Left lung (tissue), 10 donors: ENCODE data around the gene CMPK2. TPM values are rescaled to one million over a fixed set of nuclear protein-coding genes. Genes with fewer than 3 reads are reported as not detected.

ENCODE experiments used
- ATAC-seq: fragments of 200-7000 bp; cut with Tn5 transposase; one replicate; pipeline ENCODE4 v1.9.1; 2020; ENCODE audit warnings: moderate library complexity
- DNase-seq, 4 donors: peaks; one replicate each; pipeline ENCODE4 v3.0.0-alpha.2; 2013 to 2020
- H3K27ac ChIP-seq, 2 donors: fragments of 200-600 bp; sonication (generic) in 1 of 2; one replicate each; pipeline versions ENCODE4 v1.5.0 to v1.8.0; 2020 to 2021
- H3K27me3 ChIP-seq, 2 donors: fragments of 200-600 bp; sonication (generic) in 1 of 2; one replicate each; pipeline versions ENCODE4 v1.5.0 to v1.8.0; 2020 to 2021
- H3K36me3 ChIP-seq, 2 donors: fragments of 200-600 bp; sonication (generic) in 1 of 2; one replicate each; pipeline versions ENCODE4 v1.5.0 to v1.8.0; 2020 to 2021
- H3K4me1 ChIP-seq, 2 donors: fragments of 200-600 bp; one replicate each; pipeline ENCODE4 v1.8.0; 2021
- H3K4me3 ChIP-seq, 2 donors: fragments of 200-600 bp; sonication (generic) in 1 of 2; one replicate each; pipeline versions ENCODE4 v1.5.0 to v1.8.0; 2020 to 2021; ENCODE audit warnings: mild to moderate bottlenecking in 1 of 2
- H3K9me3 ChIP-seq, 2 donors: fragments of 200-600 bp; sonication (generic) in 1 of 2; one replicate each; pipeline versions ENCODE4 v1.5.0 to v1.8.0; 2020 to 2021
- intact Hi-C, 2 donors: fragments of 100-400 bp; cut with DNase I; formaldehyde crosslinking; loops; one replicate each; pipeline versions ENCODE4 v1.11.2 to v1.14.2; 2022
- polyA plus RNA-seq, 6 donors: library from polyadenylated mRNA; unstranded; fragments of 120-200 nt; gene quantifications; one replicate each; pipeline ENCODE4 v1.2.1, GENCODE V29; 2013; ENCODE audit not compliant: insufficient read length in 6 of 6
- total RNA-seq, 2 donors: library from RNA; stranded (reverse); fragmentation: NEBNext Ultra II Directional; extraction: Animal tissue kit (Norgen Biotek cat#: 25700); gene quantifications; one replicate each; pipeline ENCODE4 v1.2.1, GENCODE V29; 2021
- TF ChIP-seq, protein P1 (sequence below), 2 donors: fragments of 200-600 bp; sonication (generic) in 1 of 2; IDR thresholded peaks; one replicate each; pipeline versions ENCODE4 v1.5.0 to v1.8.0; 2021; ENCODE audit warnings: antibody characterized with exemption in 2 of 2
- donor health status: DM: no; HTN: yes; CAD: no.
- donor health status: DM: no; HTN: no; CAD: no.

Gene CMPK2
- total and polyA plus RNA-seq, 8 donors, result 3.6 to 20.2 (median 4.4) TPM

DNA sequence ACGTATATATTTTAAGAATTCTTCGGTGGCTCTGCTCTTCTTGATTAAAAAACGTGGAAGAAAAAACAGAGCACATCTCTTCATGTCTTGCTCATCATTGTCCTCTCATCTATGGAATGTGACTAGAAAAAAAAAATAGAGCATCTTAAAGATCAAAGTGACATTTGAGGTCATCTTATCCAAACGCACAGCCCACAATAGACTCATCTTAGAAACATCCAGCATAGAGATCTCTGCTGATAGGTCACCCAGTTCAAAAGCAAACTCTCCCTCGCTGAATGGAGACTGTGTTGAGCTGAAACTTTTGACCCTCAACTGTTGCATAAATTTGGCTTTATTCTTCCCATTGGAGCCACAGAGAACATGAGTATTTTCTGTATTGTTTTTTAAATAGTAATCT is 65.2 kb downstream of the CMPK2 start:
- Histone ChIP-seq H3K36me3 (no peaks in the 10 kb centered on the region), H3K27ac (no peak overlapping the region), H3K9me3 (no peaks in the 10 kb centered on the region), H3K4me3 (no peak overlapping the region), H3K27me3 (no peaks in the 10 kb centered on the region), H3K4me1 (no peaks in the 10 kb centered on the region)
- intact Hi-C loops, result no loop called here
- TF ChIP-seq, protein P1, sequence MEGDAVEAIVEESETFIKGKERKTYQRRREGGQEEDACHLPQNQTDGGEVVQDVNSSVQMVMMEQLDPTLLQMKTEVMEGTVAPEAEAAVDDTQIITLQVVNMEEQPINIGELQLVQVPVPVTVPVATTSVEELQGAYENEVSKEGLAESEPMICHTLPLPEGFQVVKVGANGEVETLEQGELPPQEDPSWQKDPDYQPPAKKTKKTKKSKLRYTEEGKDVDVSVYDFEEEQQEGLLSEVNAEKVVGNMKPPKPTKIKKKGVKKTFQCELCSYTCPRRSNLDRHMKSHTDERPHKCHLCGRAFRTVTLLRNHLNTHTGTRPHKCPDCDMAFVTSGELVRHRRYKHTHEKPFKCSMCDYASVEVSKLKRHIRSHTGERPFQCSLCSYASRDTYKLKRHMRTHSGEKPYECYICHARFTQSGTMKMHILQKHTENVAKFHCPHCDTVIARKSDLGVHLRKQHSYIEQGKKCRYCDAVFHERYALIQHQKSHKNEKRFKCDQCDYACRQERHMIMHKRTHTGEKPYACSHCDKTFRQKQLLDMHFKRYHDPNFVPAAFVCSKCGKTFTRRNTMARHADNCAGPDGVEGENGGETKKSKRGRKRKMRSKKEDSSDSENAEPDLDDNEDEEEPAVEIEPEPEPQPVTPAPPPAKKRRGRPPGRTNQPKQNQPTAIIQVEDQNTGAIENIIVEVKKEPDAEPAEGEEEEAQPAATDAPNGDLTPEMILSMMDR (IDR thresholded peaks at IDR 0.05), result no peak
- no peak for ATAC-seq
- no peak for DNase-seq

Other genes with a start within 250 kb of the CMPK2 start
- 10 to 100 TPM; 12.5 to 23.1 TPM for gene RSAD2, start 11.9 kb upstream of the CMPK2 start, total RNA-seq
- 1 to 10 TPM; 3.5 to 5.3 (median 4.6) TPM for gene RSAD2, start 11.9 kb upstream of the CMPK2 start, polyA plus RNA-seq
- gene RNF144A, start 51.5 kb upstream of the CMPK2 start, total RNA-seq, result 10 to 100 TPM in 1 of 2 donors, 1 to 10 TPM in 1; 9.9 to 11.4 TPM
- gene RNF144A, start 51.5 kb upstream of the CMPK2 start, polyA plus RNA-seq, result 10 to 100 TPM; 28.3 to 36.5 (median 32.8) TPM